ENCODE data around the gene MPO. TPM values are rescaled to one million over a fixed set of nuclear protein-coding genes. Genes with fewer than 3 reads are reported as not detected.

Gene MPO
- polyA plus RNA-seq, 3 donors, result 4.2 to 7.5 (median 6.0) TPM

DNA sequence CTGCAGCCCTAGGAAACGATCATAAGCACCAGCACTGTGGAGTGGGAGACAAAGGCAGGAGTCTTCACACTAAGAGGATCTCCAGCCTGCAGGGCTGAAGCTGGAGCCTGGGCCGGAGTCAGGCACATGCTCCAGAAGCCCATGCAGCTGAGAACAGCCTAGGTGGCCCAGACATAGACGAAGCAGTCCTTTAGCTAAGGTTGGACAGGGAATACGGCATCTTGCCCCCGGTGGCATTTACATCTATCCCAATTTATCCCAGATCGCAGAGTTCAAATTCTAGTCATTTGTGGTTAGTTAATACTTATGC is 33.9 kb upstream of the MPO start:
- Histone ChIP-seq H3K9me3 (replicated peaks in 1 of 2; ENCODE audit: control insufficient read depth in 1 of 2, insufficient read depth in 1 of 2, low read length in 2 of 2) (no peaks in the 10 kb centered on the region), H3K27me3 (ENCODE audit: control insufficient read depth in 2 of 2, insufficient read depth in 2 of 2, low read length in 2 of 2) (no peaks in the 10 kb centered on the region), H3K36me3 (replicated peaks in 1 of 2; ENCODE audit: control insufficient read depth in 1 of 2, insufficient read depth in 2 of 2, low read length in 2 of 2) (no peaks in the 10 kb centered on the region), H3K79me2 (ENCODE audit: insufficient read depth, low read length) (no peaks in the 10 kb centered on the region), H3K4me3 (replicated peaks in 1 of 3; ENCODE audit: low read depth in 2 of 3, low read length in 3 of 3) (no peak overlapping the region), H3K4me1 (ENCODE audit: control insufficient read depth in 1 of 2, insufficient read depth in 2 of 2, low read length in 2 of 2) (peaks cover 5 to 6% of the 10 kb centered on the region in 2 donors), H3K27ac (ENCODE audit: low read depth in 1 of 2, low read length in 2 of 2) (no peak overlapping the region), H4K20me1 (ENCODE audit: insufficient read depth, low read length) (no peaks in the 10 kb centered on the region), H3K4me2 (replicated peaks; ENCODE audit: extremely low read depth, low read length, poor library complexity, severe bottlenecking) (no peak overlapping the region), H3K9ac (ENCODE audit: insufficient read depth, low read length, poor library complexity, severe bottlenecking) (no peak overlapping the region), H2AFZ (ENCODE audit: insufficient read depth, low read depth, low read length, poor library complexity, severe bottlenecking) (no peak overlapping the region)
- TF ChIP-seq, protein P1, sequence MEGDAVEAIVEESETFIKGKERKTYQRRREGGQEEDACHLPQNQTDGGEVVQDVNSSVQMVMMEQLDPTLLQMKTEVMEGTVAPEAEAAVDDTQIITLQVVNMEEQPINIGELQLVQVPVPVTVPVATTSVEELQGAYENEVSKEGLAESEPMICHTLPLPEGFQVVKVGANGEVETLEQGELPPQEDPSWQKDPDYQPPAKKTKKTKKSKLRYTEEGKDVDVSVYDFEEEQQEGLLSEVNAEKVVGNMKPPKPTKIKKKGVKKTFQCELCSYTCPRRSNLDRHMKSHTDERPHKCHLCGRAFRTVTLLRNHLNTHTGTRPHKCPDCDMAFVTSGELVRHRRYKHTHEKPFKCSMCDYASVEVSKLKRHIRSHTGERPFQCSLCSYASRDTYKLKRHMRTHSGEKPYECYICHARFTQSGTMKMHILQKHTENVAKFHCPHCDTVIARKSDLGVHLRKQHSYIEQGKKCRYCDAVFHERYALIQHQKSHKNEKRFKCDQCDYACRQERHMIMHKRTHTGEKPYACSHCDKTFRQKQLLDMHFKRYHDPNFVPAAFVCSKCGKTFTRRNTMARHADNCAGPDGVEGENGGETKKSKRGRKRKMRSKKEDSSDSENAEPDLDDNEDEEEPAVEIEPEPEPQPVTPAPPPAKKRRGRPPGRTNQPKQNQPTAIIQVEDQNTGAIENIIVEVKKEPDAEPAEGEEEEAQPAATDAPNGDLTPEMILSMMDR (IDR thresholded peaks at IDR 0.05), result no peak
- H3K4me3 Mint-ChIP-seq, result no peak overlapping the region
- 100% methylated on average over 2 of the region's 6 CpGs for WGBS (ENCODE audit: insufficient coverage)
- intact Hi-C loops (cut with micrococcal nuclease), result loop anchor here (5.0 to 10.0 kb wide), 4 partner anchors 50 to 133 kb away; partner anchors contain the start of gene RNF43 (in 1 of the 2)
- no peak for DNase-seq
- no peak overlapping the region for H3K27ac Mint-ChIP-seq
- H3K4me1 Mint-ChIP-seq, result peaks cover 20% of the 10 kb centered on the region
- no peaks in the 10 kb centered on the region for H3K9me3 Mint-ChIP-seq
- peaks cover 9 to 27% (median 17%) of the 10 kb centered on the region in 3 donors for H3K27me3 Mint-ChIP-seq (ENCODE audit: low read depth in 3 of 3)
- H3K36me3 Mint-ChIP-seq, result peaks cover 0 to 2% of the 10 kb centered on the region in 2 donors

DNA sequence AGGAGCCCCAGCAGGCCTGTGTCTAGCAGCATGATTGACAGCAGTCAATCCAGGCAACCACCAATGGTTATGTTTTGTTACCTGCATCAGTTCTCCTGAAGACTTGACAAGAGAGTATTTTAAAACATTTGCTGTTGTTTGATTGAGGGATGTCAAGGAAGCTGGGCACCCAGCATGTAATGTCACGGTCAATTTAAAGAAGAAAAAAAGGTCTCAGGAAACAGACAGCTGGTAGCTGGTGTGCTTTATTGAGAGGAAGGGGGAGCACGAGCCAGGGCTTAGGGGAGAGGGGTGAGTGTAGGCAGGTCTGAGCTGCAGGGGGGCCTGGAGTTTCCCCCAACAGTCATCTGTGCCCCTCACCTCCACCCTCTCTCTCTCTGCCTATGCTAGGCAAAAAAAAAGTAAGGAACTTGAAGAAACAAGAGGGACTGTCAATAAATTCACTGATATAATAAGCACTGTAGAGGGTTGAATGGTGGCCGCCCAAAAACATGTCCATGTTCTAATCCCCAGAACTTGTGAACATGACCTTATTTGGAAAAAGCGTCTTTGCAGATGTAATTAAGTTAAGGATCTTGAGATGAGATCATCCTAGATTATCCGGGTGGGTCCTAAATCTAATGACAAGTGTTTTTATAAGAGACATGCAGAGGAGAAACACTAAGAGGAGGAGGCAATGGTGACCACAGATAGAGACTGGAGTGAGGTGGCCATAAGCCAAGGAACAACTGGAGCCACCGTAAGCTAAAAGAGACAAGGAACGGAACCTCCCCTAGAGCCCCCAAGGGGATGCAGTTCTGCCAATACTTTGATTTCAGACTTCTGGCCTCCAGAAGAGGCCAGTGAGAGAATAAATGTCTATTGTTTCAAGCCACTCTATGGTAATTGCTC is 33.3 kb upstream of the MPO start:
- no peaks in the 10 kb centered on the region for H3K9me3 Mint-ChIP-seq
- DNase-seq, result no peak
- H2AFZ ChIP-seq (ENCODE audit: insufficient read depth, low read depth, low read length, poor library complexity, severe bottlenecking), result no peak overlapping the region
- H3K27ac ChIP-seq (ENCODE audit: low read depth in 1 of 2, low read length in 2 of 2), result no peak overlapping the region
- peaks cover 0 to 4% of the 10 kb centered on the region in 2 donors for H3K36me3 Mint-ChIP-seq
- H3K4me2 ChIP-seq (replicated peaks; ENCODE audit: extremely low read depth, low read length, poor library complexity, severe bottlenecking), result no peak overlapping the region
- H3K27me3 Mint-ChIP-seq (ENCODE audit: low read depth in 3 of 3), result peaks cover 12 to 31% (median 17%) of the 10 kb centered on the region in 3 donors
- H3K36me3 ChIP-seq (replicated peaks in 1 of 2; ENCODE audit: control insufficient read depth in 1 of 2, insufficient read depth in 2 of 2, low read length in 2 of 2), result no peaks in the 10 kb centered on the region
- H3K79me2 ChIP-seq (ENCODE audit: insufficient read depth, low read length), result no peaks in the 10 kb centered on the region
- TF ChIP-seq, protein P1 (IDR thresholded peaks at IDR 0.05), result no peak
- peaks cover 11 to 12% of the 10 kb centered on the region in 2 donors for H3K4me1 ChIP-seq (ENCODE audit: control insufficient read depth in 1 of 2, insufficient read depth in 2 of 2, low read length in 2 of 2)
- H3K4me3 Mint-ChIP-seq, result no peak overlapping the region
- no peaks in the 10 kb centered on the region for H3K27me3 ChIP-seq (ENCODE audit: control insufficient read depth in 2 of 2, insufficient read depth in 2 of 2, low read length in 2 of 2)
- intact Hi-C loops (cut with micrococcal nuclease), result loop anchor here (10.0 kb wide), 2 partner anchors 51 to 131 kb away; no protein-coding TSS in a partner anchor
- no peak overlapping the region for H3K4me3 ChIP-seq (replicated peaks in 1 of 3; ENCODE audit: low read depth in 2 of 3, low read length in 3 of 3)
- H4K20me1 ChIP-seq (ENCODE audit: insufficient read depth, low read length), result no peaks in the 10 kb centered on the region
- no peak overlapping the region for H3K9ac ChIP-seq (ENCODE audit: insufficient read depth, low read length, poor library complexity, severe bottlenecking)
- H3K9me3 ChIP-seq (replicated peaks in 1 of 2; ENCODE audit: control insufficient read depth in 1 of 2, insufficient read depth in 1 of 2, low read length in 2 of 2), result no peaks in the 10 kb centered on the region
- peak overlapping the region in 1 of 7 donors; percentile 6 for H3K27ac Mint-ChIP-seq
- WGBS (ENCODE audit: insufficient coverage), result 69% methylated on average over 2 of the region's 7 CpGs
- peaks cover 26% of the 10 kb centered on the region for H3K4me1 Mint-ChIP-seq

All from CD14-positive monocyte (primary cell).